Karpas-422 (cell line): ENCODE measurements around the gene PWWP2B. TPM values are rescaled to one million over a fixed set of nuclear protein-coding genes. Genes with fewer than 3 reads are reported as not detected.

ENCODE experiments used
- DNase-seq: peaks from one replicate; pipeline ENCODE4 v3.0.0-alpha.2; 2015
- H2AFZ ChIP-seq: fragments of 200-600 bp; sonication (generic); 2 replicates; pipeline ENCODE4 v1.6.1; 2014; ENCODE audit warnings: antibody characterized with exemption, low read length, mixed read lengths
- H3K27ac ChIP-seq: fragments of 200-600 bp; sonication (generic); 2 replicates; pipeline ENCODE4 v1.5.1; 2014; ENCODE audit warnings: mild to moderate bottlenecking, low read length, moderate library complexity
- H3K27me3 ChIP-seq: fragments of 200-600 bp; sonication (generic); 2 replicates; pipeline ENCODE4 v1.6.1; 2014; ENCODE audit warnings: low read length, mixed read lengths
- H3K36me3 ChIP-seq: fragments of 200-600 bp; sonication (generic); 2 replicates; pipeline ENCODE4 v1.6.1; 2014; ENCODE audit warnings: low read length, mixed read lengths; ENCODE audit not compliant: insufficient read depth
- H3K4me1 ChIP-seq: fragments of 200-600 bp; sonication (generic); 2 replicates; pipeline ENCODE4 v1.6.1; 2014; ENCODE audit warnings: mild to moderate bottlenecking, low read length, mixed read lengths
- H3K4me2 ChIP-seq: fragments of 200-600 bp; sonication (generic); 2 replicates; pipeline ENCODE4 v1.6.1; 2014; ENCODE audit warnings: low read length, low read depth, mild to moderate bottlenecking; ENCODE audit not compliant: poor library complexity, severe bottlenecking
- H3K4me3 ChIP-seq: fragments of 200-600 bp; sonication (generic); 2 replicates; pipeline ENCODE4 v1.5.1; 2014; ENCODE audit warnings: mild to moderate bottlenecking, antibody characterized with exemption, low read length, mixed read lengths
- H3K79me2 ChIP-seq: fragments of 200-600 bp; sonication (generic); 2 replicates; pipeline ENCODE4 v1.6.1; 2014; ENCODE audit warnings: mild to moderate bottlenecking, low read length, mixed read lengths
- H3K9ac ChIP-seq: fragments of 200-600 bp; sonication (generic); 2 replicates; pipeline ENCODE4 v1.6.0; 2014; ENCODE audit warnings: low read length
- H3K9me2 ChIP-seq: fragments of 200-600 bp; sonication (generic), shearing (Covaris generic); replicated peaks from 2 replicates; pipeline ENCODE4 v1.6.0; 2014; ENCODE audit warnings: mild to moderate bottlenecking, low read length, moderate library complexity; ENCODE audit not compliant: insufficient read depth
- H3K9me3 ChIP-seq: fragments of 300-700, 200-600 bp; sonication (generic); 2 replicates; pipeline ENCODE4 v1.6.1; 2014; ENCODE audit warnings: low read length, mixed read lengths
- H4K20me1 ChIP-seq: fragments of 200-600 bp; sonication (generic); 2 replicates; pipeline ENCODE4 v1.6.1; 2014; ENCODE audit warnings: mild to moderate bottlenecking, antibody characterized with exemption, low read length, low read depth; ENCODE audit not compliant: insufficient read depth
- total RNA-seq: library from RNA; depleted of rRNA; stranded (reverse); fragments of >200 nt; shearing (Covaris generic); gene quantifications from 2 replicates; pipeline ENCODE4 v1.2.3, GENCODE V29; 2014; ENCODE audit warnings: low replicate concordance

Gene PWWP2B
- total RNA-seq, 1 experiment from 2014 or later, result 1.4 TPM

- Histone ChIP-seq H3K9me2 (no peaks in the 10 kb centered on the region), H4K20me1 (no peaks in the 10 kb centered on the region), H3K4me1 (peaks cover 6% of the 10 kb centered on the region), H3K27me3 (no peaks in the 10 kb centered on the region), H3K79me2 (no peaks in the 10 kb centered on the region), H2AFZ (no peak overlapping the region), H3K4me3 (no peak overlapping the region), H3K36me3 (no peaks in the 10 kb centered on the region), H3K9ac (no peak overlapping the region), H3K4me2 (no peak overlapping the region), H3K9me3 (no peaks in the 10 kb centered on the region), H3K27ac (no peak overlapping the region)
- DNase-seq, result no peak
Measured at GRCh38 chr10:132392184-132392800, 4.7 kb upstream of the PWWP2B start.

- Histone ChIP-seq H3K9ac (no peak overlapping the region), H3K79me2 (no peaks in the 10 kb centered on the region), H3K4me3 (no peak overlapping the region), H3K9me3 (no peaks in the 10 kb centered on the region), H3K4me1 (peaks cover 7% of the 10 kb centered on the region), H3K9me2 (no peaks in the 10 kb centered on the region), H4K20me1 (0 out of 2 replicates have a peak, but pooled peaks cover under 1% of the 10 kb centered on the region), H3K27me3 (no peaks in the 10 kb centered on the region), H3K4me2 (no peak overlapping the region), H2AFZ (no peak overlapping the region), H3K27ac (no peak overlapping the region), H3K36me3 (no peaks in the 10 kb centered on the region)
- DNase-seq, result no peak
Measured at GRCh38 chr10:132392811-132393694, 3.9 kb upstream of the PWWP2B start.

GRCh38 chr10:132393695-132394181 lies 3.3 kb upstream of the PWWP2B start:
- Histone ChIP-seq H3K9ac (no peak overlapping the region), H3K27ac (no peak overlapping the region), H3K4me3 (no peak overlapping the region), H2AFZ (no peak overlapping the region), H3K4me2 (no peak overlapping the region), H3K27me3 (no peaks in the 10 kb centered on the region), H3K36me3 (no peaks in the 10 kb centered on the region), H3K79me2 (no peaks in the 10 kb centered on the region), H3K4me1 (peaks cover 12% of the 10 kb centered on the region), H3K9me3 (no peaks in the 10 kb centered on the region), H4K20me1 (0 out of 2 replicates have a peak, but pooled peaks cover 4% of the 10 kb centered on the region), H3K9me2 (no peaks in the 10 kb centered on the region)
- DNase-seq, result no peak

- Histone ChIP-seq H3K27me3 (no peaks in the 10 kb centered on the region), H3K9me3 (no peaks in the 10 kb centered on the region), H3K27ac (no peak overlapping the region), H3K79me2 (no peaks in the 10 kb centered on the region), H3K4me1 (peaks cover 18% of the 10 kb centered on the region), H3K36me3 (no peaks in the 10 kb centered on the region), H4K20me1 (peaks cover 4% of the 10 kb centered on the region; the same call in 1 of the 2 replicates), H3K9me2 (no peaks in the 10 kb centered on the region), H3K4me3 (no peak overlapping the region), H3K9ac (no peak overlapping the region), H2AFZ (no peak overlapping the region), H3K4me2 (no peak overlapping the region)
- DNase-seq, result no peak
Measured at GRCh38 chr10:132394201-132394811, 2.7 kb upstream of the PWWP2B start.

DNA sequence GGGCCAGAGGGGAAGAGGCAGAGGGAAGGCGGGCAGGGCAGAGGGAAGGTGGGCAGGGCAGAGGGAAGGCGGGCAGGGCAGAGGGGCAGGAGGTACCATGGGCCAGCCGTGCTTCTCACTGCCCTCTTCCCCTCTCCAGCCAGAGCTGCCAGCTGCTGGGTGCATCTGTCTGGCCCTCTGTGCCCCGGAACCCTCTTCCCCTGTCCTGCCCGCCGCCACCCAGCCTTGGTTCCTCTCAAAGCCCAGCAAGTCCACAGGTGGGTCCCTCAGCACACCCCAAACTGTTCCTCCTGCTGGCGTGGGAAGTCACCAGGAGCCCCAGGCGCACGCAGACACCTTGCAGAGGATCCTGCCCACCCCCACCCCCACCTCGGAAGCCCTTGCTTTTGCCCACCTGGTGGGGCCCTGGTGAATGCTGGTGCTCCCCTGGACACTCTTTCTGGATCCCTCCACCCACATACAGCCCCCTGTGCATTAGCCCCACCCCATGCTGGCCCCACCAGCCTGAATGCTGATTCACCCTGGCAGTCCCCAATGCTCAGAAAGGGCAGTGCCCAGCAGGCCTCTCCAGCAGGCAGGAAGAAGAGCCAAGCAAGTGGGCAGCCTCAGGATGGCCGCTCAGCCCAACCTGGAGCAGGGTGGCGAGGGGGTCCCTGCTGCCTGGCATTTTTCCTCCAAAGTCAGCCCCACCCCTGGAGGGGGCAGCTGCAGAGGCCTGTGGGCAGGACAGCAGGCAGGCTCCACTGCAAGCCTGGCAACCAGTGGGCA lies 1.9 kb upstream of the PWWP2B start:
- H3K4me2 ChIP-seq, result no peak overlapping the region
- peaks cover 20% of the 10 kb centered on the region for H3K4me1 ChIP-seq
- no peak overlapping the region for H3K9ac ChIP-seq
- H3K27me3 ChIP-seq, result no peaks in the 10 kb centered on the region
- no peak overlapping the region for H3K4me3 ChIP-seq
- H3K9me3 ChIP-seq, result no peaks in the 10 kb centered on the region
- no peak for DNase-seq
- no peaks in the 10 kb centered on the region for H3K79me2 ChIP-seq
- no peak overlapping the region for H3K27ac ChIP-seq
- no peaks in the 10 kb centered on the region for H3K36me3 ChIP-seq
- H3K9me2 ChIP-seq, result no peaks in the 10 kb centered on the region
- H2AFZ ChIP-seq, result no peak overlapping the region
- peaks cover 12% of the 10 kb centered on the region; the same call in 1 of the 2 replicates for H4K20me1 ChIP-seq

DNA sequence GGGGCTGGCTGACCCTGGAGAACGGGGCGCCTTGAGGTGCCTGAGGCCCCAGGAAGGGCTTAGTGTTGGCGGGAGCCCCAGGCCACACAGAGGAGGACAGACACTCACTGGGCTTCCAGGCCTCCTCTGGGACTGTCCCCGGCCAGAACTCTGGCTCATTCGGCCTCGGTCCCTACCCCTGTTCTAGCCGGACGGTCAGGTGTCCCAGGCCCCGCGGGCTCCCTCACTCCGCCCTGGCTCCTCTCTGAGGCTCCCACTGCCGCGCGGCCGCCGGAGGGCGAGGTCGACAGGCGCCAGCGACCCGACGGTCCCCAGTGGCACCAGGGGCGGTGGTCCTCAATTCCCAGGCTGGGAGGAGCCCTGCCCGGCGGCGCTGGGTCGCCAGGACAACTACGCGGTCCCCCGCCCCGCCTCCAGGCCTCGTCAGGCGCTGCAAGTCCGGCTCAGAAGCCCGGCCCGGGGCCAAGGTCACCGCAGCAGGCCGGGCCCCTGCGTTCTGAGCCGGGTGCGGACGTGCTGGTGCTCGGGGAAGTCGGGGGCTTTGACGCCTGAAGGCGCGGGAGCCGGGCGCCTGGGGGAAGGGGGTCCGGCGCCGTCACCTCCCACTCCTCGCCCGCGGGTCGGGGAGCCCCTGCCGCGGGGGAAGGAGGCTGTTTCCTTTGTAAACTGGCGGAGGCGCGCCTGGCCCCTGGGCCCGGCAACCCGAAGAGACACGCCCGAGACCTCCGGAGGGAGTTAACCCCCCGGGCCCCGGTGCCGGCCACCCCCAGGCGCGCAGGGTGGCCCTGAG lies 1.1 kb upstream of the PWWP2B start:
- Histone ChIP-seq H3K9me2 (no peaks in the 10 kb centered on the region), H3K4me3 (no peak overlapping the region), H3K36me3 (no peaks in the 10 kb centered on the region), H4K20me1 (peaks cover 12% of the 10 kb centered on the region; the same call in 1 of the 2 replicates), H3K79me2 (no peaks in the 10 kb centered on the region), H2AFZ (no peak overlapping the region), H3K27ac (no peak overlapping the region), H3K9me3 (no peaks in the 10 kb centered on the region), H3K4me1 (peaks cover 20% of the 10 kb centered on the region), H3K9ac (no peak overlapping the region), H3K4me2 (no peak overlapping the region), H3K27me3 (no peaks in the 10 kb centered on the region)
- DNase-seq, result no peak

GRCh38 chr10:132396494-132397035 lies 435 bp upstream of the PWWP2B start:
- Histone ChIP-seq H3K4me2 (no peak overlapping the region), H3K27ac (no peak overlapping the region), H3K4me1 (peaks cover 20% of the 10 kb centered on the region), H3K27me3 (no peaks in the 10 kb centered on the region), H3K36me3 (no peaks in the 10 kb centered on the region), H3K9me2 (no peaks in the 10 kb centered on the region), H3K4me3 (no peak overlapping the region), H2AFZ (no peak overlapping the region), H4K20me1 (peaks cover 12% of the 10 kb centered on the region; the same call in 1 of the 2 replicates), H3K79me2 (no peaks in the 10 kb centered on the region), H3K9ac (no peak overlapping the region), H3K9me3 (no peaks in the 10 kb centered on the region)
- DNase-seq, result no peak
